ENCODE results near the gene COLEC11. TPM values are rescaled to one million over a fixed set of nuclear protein-coding genes. Genes with fewer than 3 reads are reported as not detected.
"Not testable (repeated sequence)": the region's sequence is repeated elsewhere in the genome, so short reads cannot be mapped to it uniquely, and the experiment has no call there.

The COLEC11 gene
- total and polyA plus RNA-seq, 9 donors: 0.14 to 1.3 (median 0.42) TPM; not detected in 1

- 87% methylated on average over 25 of the region's 29 CpGs for WGBS (ENCODE audit: insufficient coverage)
- DNase-seq: no peak
Measured at GRCh38 chr2:3612639-3613523, 18.0 kb downstream of the COLEC11 start.

DNA sequence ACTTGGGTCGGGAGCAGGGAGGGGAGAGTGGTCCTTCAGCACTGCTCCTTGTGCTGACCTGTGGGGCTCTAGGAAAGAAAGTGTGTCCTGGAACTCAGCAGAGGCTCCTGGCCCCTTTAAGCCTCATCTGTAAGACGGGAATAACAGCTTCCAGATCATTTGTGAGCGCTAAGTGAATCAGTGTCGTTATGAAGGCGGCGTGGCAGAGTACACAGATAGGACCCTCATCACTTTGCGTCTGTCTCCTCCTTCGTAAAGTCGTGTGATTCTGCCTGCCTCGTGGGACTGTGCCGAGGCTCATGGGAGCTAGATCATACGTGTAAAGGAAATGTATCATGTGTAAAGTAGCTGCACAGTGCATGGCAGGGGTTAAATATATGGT is 18.6 kb downstream of the COLEC11 start:
- DNase-seq: no peak
- WGBS (ENCODE audit: insufficient coverage): 83% methylated on average over 8 of the region's 12 CpGs

More at GRCh38 chr2:3612639-3613523, 18.0 kb downstream of the COLEC11 start:
- Histone ChIP-seq H3K9me3 (replicated peaks; ENCODE audit: control insufficient read depth, low read depth, low read length) (no peaks in the 10 kb centered on the region), H3K4me1 (ENCODE audit: control insufficient read depth, insufficient read depth, low read length) (no peaks in the 10 kb centered on the region), H3K27me3 (ENCODE audit: control insufficient read depth, insufficient read depth, low read length) (no peaks in the 10 kb centered on the region), H3K36me3 (ENCODE audit: control insufficient read depth, insufficient read depth, low read length) (no peaks in the 10 kb centered on the region), H3K27ac (ENCODE audit: low read length) (no peak overlapping the region), H3K4me3 (ENCODE audit: low read length) (no peak overlapping the region)

DNA sequence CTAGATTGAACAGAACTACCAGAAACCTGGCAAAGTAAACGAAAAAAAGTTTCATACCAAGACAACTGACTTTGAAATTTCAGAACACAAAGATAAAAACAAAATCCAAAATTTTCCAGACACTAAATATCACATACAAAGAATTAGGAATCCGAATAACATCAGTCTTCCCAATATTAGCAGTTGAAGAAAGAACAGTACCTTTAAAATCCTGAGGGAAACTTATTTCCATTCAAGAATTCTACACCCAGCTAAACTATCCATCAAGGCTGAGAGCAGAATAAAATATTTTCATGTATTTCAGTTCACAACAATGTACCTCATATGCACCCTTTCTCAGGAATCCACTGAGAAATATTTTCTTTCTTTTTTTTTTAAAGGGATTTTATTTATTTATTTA is 19.8 kb downstream of the COLEC11 start:
- not testable (repeated sequence) for H3K9me3 ChIP-seq (replicated peaks; ENCODE audit: control insufficient read depth, low read depth, low read length); H3K27ac ChIP-seq (ENCODE audit: low read length); H3K4me3 ChIP-seq (ENCODE audit: low read length); H3K36me3 ChIP-seq (ENCODE audit: control insufficient read depth, insufficient read depth, low read length); H3K27me3 ChIP-seq (ENCODE audit: control insufficient read depth, insufficient read depth, low read length); DNase-seq; H3K4me1 ChIP-seq (ENCODE audit: control insufficient read depth, insufficient read depth, low read length)
- WGBS (ENCODE audit: insufficient coverage): no CpG with 5 or more reads among the region's 2 CpGs

More for the DNA sequence above, 18.6 kb downstream of the COLEC11 start:
- no peaks in the 10 kb centered on the region for H3K27me3 ChIP-seq (ENCODE audit: control insufficient read depth, insufficient read depth, low read length)
- H3K4me3 ChIP-seq (ENCODE audit: low read length): no peak overlapping the region
- H3K36me3 ChIP-seq (ENCODE audit: control insufficient read depth, insufficient read depth, low read length): no peaks in the 10 kb centered on the region
- no peaks in the 10 kb centered on the region for H3K9me3 ChIP-seq (replicated peaks; ENCODE audit: control insufficient read depth, low read depth, low read length)
- no peak overlapping the region for H3K27ac ChIP-seq (ENCODE audit: low read length)
- no peaks in the 10 kb centered on the region for H3K4me1 ChIP-seq (ENCODE audit: control insufficient read depth, insufficient read depth, low read length)

DNA sequence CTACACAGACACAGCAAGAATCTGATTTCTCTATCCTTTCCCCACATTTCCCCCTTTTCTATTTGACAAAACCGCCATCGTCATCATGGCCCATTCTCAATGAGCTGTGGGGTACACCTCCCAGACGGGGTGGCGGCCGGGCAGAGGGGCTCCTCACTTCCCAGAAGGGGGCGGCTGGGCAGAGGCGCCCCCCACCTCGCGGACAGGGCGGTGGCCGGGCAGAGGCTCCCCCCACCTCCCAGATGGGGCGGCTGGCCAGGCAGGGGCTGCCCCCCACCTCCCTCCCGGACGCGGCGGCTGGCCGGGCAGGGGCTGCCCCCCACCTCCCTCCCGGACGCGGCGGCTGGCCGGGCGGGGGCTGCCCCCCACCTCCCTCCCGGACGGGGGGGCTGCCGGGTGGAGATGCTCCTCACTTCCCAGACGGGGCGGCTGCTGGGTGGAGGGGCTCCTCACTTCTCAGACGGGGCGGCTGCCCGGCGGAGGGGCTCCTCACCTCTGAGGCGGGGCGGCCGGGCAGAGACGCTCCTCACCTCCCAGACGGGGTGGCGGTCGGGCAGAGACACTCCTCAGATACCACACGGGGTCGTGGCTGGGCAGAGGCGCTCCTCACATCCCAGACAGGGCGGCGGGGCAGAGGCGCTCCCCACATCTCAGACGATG is 20.8 kb downstream of the COLEC11 start:
- not testable (repeated sequence) for H3K4me1 ChIP-seq (ENCODE audit: control insufficient read depth, insufficient read depth, low read length); H3K4me3 ChIP-seq (ENCODE audit: low read length); H3K27ac ChIP-seq (ENCODE audit: low read length); H3K27me3 ChIP-seq (ENCODE audit: control insufficient read depth, insufficient read depth, low read length); H3K36me3 ChIP-seq (ENCODE audit: control insufficient read depth, insufficient read depth, low read length); DNase-seq; H3K9me3 ChIP-seq (replicated peaks; ENCODE audit: control insufficient read depth, low read depth, low read length)
- 100% methylated on average over 23 of the region's 46 CpGs for WGBS (ENCODE audit: insufficient coverage)

DNA sequence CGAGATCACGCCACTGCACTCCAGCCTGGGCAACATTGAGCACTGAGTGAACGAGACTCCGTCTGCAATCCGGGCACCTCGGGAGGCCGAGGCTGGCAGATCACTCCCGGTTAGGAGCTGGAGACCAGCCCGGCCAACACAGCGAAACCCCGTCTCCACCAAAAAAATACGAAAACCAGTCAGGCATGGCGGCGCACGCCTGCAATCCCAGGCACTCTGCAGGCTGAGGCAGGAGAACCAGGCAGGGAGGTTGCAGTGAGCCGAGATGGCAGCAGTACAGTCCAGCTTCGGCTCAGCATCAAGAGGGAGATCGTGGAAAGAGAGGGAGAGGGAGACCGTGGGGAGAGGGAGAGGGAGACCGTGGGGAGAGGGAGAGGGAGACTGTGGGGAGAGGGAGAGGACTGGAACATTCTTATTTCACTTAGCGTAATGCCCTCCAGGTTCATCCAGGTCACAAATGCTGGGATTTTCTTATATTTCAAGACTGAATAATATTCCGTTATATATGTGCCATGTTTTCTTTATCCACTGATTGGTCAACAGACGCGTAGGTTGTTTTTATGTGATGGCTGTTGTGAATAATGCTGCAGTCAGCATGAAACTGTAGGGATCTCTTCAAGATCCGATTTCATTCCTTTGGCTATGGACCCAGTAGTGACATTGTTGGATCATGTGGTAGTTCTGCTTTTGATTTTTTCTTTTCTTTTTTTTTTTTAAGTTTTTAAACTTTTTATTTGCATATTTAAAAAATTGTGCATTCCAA is 21.7 kb downstream of the COLEC11 start:
- 97% methylated on average over 16 of the region's 25 CpGs for WGBS (ENCODE audit: insufficient coverage)
- H3K27me3 ChIP-seq (ENCODE audit: control insufficient read depth, insufficient read depth, low read length); DNase-seq; H3K27ac ChIP-seq (ENCODE audit: low read length); H3K9me3 ChIP-seq (replicated peaks; ENCODE audit: control insufficient read depth, low read depth, low read length); H3K4me1 ChIP-seq (ENCODE audit: control insufficient read depth, insufficient read depth, low read length); H3K36me3 ChIP-seq (ENCODE audit: control insufficient read depth, insufficient read depth, low read length); H3K4me3 ChIP-seq (ENCODE audit: low read length): not testable (repeated sequence)

GRCh38 chr2:3617198-3617890 is 22.4 kb downstream of the COLEC11 start:
- WGBS (ENCODE audit: insufficient coverage): 96% methylated on average over 12 of the region's 21 CpGs

GRCh38 chr2:3618367-3618766 is 23.5 kb downstream of the COLEC11 start:
- Histone ChIP-seq H3K4me3 (ENCODE audit: low read length) (no peak overlapping the region), H3K9me3 (replicated peaks; ENCODE audit: control insufficient read depth, low read depth, low read length) (no peaks in the 10 kb centered on the region), H3K27ac (ENCODE audit: low read length) (no peak overlapping the region), H3K27me3 (ENCODE audit: control insufficient read depth, insufficient read depth, low read length) (no peaks in the 10 kb centered on the region), H3K36me3 (ENCODE audit: control insufficient read depth, insufficient read depth, low read length) (no peaks in the 10 kb centered on the region), H3K4me1 (ENCODE audit: control insufficient read depth, insufficient read depth, low read length) (no peaks in the 10 kb centered on the region)
- DNase-seq: no peak

More at GRCh38 chr2:3617198-3617890, 22.4 kb downstream of the COLEC11 start:
- Histone ChIP-seq H3K4me1 (ENCODE audit: control insufficient read depth, insufficient read depth, low read length) (no peaks in the 10 kb centered on the region), H3K27ac (ENCODE audit: low read length) (no peak overlapping the region), H3K36me3 (ENCODE audit: control insufficient read depth, insufficient read depth, low read length) (no peaks in the 10 kb centered on the region), H3K4me3 (ENCODE audit: low read length) (no peak overlapping the region), H3K9me3 (replicated peaks; ENCODE audit: control insufficient read depth, low read depth, low read length) (no peaks in the 10 kb centered on the region), H3K27me3 (ENCODE audit: control insufficient read depth, insufficient read depth, low read length) (no peaks in the 10 kb centered on the region)
- no peak for DNase-seq

- H3K27ac ChIP-seq (ENCODE audit: low read length): no peak overlapping the region
- DNase-seq: no peak
- no peaks in the 10 kb centered on the region for H3K4me1 ChIP-seq (ENCODE audit: control insufficient read depth, insufficient read depth, low read length)
- no peaks in the 10 kb centered on the region for H3K27me3 ChIP-seq (ENCODE audit: control insufficient read depth, insufficient read depth, low read length)
- WGBS (ENCODE audit: insufficient coverage): 100% methylated on average over 1 of the region's 2 CpGs
- no peaks in the 10 kb centered on the region for H3K9me3 ChIP-seq (replicated peaks; ENCODE audit: control insufficient read depth, low read depth, low read length)
- no peak overlapping the region for H3K4me3 ChIP-seq (ENCODE audit: low read length)
- no peaks in the 10 kb centered on the region for H3K36me3 ChIP-seq (ENCODE audit: control insufficient read depth, insufficient read depth, low read length)
Measured at GRCh38 chr2:3619033-3619432, 24.1 kb downstream of the COLEC11 start.

GRCh38 chr2:3619661-3620060 is 24.7 kb downstream of the COLEC11 start:
- H3K9me3 ChIP-seq (replicated peaks; ENCODE audit: control insufficient read depth, low read depth, low read length); H3K4me1 ChIP-seq (ENCODE audit: control insufficient read depth, insufficient read depth, low read length); H3K27me3 ChIP-seq (ENCODE audit: control insufficient read depth, insufficient read depth, low read length); H3K27ac ChIP-seq (ENCODE audit: low read length); DNase-seq; H3K4me3 ChIP-seq (ENCODE audit: low read length); H3K36me3 ChIP-seq (ENCODE audit: control insufficient read depth, insufficient read depth, low read length): not testable (repeated sequence)
- WGBS (ENCODE audit: insufficient coverage): 97% methylated on average over 4 of the region's 9 CpGs
